AML-193 (cell line): Measurements from ENCODE around the gene TMEM123.

Experiments
- DNase-seq, 2 experiments: peaks; one replicate each; lab custom pipeline; 2025; lab: John Stamatoyannopoulos, UW

The TMEM123 gene

GRCh38 chr11:102426000-102426399 is 26.6 kb downstream of the TMEM123 start:
- no peak for DNase-seq

DNA sequence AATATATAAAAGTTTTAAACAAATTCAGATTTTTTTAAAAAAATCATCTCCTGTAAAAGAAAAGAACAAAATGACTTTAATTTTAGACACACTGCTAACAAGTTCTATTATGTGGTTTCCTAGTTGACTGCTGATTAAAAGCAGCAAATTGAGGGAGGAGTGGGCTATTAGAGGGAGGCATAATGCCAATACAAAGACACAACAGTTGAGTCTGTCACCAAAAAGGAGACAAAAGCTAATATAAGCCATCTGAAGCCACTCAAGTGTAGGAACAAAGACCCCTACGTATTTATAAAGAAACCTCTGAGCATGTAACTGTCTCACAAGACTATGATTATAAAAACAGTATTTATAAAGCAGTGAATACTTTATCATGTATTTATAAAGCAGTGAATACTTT is 28.6 kb downstream of the TMEM123 start:
- no peak for DNase-seq

- DNase-seq = no peak
Observed at GRCh38 chr11:102422817-102423712, 29.5 kb downstream of the TMEM123 start.

DNA sequence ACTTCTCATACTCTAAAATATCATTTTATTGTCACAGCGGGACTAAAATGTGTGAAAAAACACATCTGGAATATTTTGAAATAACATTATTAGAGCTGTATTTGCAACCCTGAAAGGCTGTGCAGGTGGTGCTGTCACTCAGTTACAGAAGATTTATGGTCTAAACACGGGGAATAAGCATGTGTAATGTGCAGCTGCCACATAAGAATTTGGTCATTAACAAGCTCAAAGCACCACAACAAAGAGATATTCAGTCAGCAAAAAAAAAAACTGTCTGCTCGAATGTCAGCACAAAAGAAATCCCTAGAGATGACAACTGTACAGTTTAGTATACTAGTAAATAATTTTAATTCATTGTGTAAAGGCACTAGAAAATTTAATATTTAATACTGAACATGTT is 31.3 kb downstream of the TMEM123 start:
- DNase-seq = no peak

GRCh38 chr11:102420547-102420946 is 32.0 kb downstream of the TMEM123 start:
- DNase-seq = no peak

- no peak for DNase-seq
Observed at GRCh38 chr11:102419181-102419580, 33.4 kb downstream of the TMEM123 start.

GRCh38 chr11:102416976-102417375 is 35.6 kb downstream of the TMEM123 start:
- DNase-seq = no peak

DNA sequence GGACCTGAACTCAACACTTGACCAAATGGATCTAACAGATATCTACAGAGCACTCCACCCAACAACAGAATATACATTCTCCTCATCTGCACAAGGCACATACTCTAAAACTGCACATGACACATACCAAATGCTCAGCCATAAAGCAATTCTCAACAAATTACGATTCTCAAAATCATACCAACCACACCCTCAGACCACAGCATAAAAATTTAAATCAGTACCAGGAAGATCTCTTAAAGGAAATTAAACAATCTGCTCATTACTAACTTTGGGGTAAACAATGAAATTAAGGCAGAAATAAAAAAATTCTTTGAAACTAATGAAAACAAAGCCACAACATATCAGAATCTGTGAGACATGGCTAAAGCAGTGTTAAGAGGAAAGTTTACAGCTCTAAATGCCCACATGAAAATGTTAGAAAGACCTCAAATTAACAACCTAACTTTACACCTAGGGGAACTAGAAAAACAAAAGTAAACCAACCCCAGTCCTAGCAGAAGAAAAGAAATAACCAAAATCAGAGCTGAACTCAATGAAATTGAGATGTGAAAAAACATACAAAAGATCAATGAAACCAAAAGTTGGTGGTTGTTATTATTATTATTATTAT is 37.2 kb downstream of the TMEM123 start:
- DNase-seq = no peak

- DNase-seq = no peak
Observed at GRCh38 chr11:102414559-102414958, 38.0 kb downstream of the TMEM123 start.

DNA sequence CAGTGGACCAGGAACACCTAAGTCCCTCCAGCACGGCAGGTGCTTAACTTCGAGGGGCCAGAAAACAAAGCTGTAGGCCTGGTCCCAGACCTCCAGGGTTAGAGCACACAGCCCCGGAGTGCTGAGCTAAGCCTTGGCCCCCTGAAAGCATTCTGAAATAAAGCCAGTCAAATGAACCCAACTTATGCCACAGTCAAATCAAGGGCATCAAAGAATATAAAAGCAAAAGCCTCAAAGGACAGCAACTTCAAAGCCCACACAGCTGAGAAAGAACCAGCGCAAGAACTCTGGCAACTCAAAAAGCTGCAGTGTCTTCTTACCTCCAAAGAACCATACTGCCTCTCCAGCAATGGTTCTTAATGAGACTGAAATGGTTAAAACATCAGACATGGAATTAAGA is 39.1 kb downstream of the TMEM123 start:
- DNase-seq = no peak

GRCh38 chr11:102411142-102411541 is 41.4 kb downstream of the TMEM123 start:
- no peak for DNase-seq

DNA sequence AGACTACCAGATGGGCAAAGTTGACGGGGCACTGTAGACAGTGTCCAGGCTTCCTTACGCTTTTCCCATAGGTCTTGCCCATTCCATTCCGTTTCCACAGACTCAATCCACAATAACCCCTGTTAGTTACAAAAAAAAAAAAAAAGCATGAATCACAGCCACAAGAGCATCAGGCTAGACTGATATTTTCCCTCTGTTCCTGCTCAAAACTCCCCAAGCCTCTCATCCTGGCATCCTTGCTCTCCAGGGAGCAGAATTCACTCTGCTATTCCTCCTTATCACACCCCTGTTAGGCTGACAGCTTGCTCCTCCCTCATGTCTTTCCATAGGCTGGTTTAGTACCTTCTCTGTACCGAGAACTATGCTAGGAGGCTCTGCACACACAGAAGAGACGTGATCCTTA is 42.2 kb downstream of the TMEM123 start:
- DNase-seq = no peak

GRCh38 chr11:102408339-102408738 is 44.2 kb downstream of the TMEM123 start:
- no peak for DNase-seq

GRCh38 chr11:102407901-102408300 is 44.7 kb downstream of the TMEM123 start:
- no peak for DNase-seq

DNA sequence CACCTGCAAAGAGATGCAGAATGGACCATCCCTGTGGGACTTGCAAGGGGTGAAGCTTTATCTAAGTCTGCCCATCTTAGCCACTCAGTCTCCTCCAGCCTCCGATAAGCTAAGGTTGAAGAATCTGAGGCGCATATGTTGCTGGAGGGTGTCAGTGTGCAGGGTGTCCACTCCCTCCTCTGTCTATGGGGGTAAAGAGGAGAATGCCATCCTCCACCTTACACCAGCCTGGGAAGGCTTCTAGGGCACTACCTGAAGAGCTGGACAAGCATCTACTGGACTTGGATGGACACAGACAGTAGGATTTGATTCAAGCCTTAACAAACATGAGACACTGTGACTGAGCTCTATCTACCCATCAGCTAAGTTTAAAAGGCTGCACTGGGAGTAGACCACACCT is 46.5 kb downstream of the TMEM123 start:
- no peak for DNase-seq

- DNase-seq = no peak
Observed at GRCh38 chr11:102405501-102405900, 47.1 kb downstream of the TMEM123 start.

DNA sequence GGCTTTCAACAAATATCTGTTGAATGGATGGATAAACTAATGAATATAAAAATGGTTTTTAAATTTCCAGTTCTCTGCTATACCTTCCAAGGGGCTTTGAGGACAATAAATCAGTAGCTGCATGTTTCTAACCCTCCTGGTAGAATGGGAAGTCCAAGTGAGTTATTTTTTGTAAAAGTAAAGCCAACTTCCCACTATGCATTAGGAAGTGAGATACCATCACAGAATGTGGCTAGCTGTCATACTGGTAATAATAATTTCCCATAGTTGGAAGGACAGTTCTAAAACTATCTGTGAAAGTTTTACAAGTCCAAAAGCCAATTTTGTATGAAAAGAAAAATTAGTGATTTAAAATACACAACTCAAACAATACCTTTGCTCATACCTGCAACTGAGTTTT is 50.0 kb downstream of the TMEM123 start:
- DNase-seq = no peak

- no peak for DNase-seq
Observed at GRCh38 chr11:102401905-102402304, 50.7 kb downstream of the TMEM123 start.

GRCh38 chr11:102400603-102401002 is 52.0 kb downstream of the TMEM123 start:
- no peak for DNase-seq

DNA sequence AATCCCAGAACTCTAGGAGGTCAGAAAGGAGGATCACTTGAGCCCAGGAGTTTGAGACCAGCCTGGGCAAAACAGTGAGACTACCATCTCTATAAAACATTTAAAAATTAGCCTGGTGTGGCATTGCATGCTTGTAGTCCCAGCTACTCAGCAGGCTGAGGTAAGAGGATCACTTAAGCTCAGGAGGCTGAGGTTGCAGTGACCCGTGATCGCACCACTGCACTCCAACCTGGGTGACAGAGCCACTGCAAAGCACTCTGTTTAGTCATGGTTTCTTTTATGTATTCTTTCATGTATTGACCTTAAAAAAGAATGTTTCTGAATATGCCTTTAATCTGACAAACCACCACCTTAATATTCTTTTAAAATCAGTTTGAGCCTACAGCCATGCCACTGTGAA is 53.4 kb downstream of the TMEM123 start:
- no peak for DNase-seq

- no peak for DNase-seq
Observed at GRCh38 chr11:102398297-102398696, 54.3 kb downstream of the TMEM123 start.

DNA sequence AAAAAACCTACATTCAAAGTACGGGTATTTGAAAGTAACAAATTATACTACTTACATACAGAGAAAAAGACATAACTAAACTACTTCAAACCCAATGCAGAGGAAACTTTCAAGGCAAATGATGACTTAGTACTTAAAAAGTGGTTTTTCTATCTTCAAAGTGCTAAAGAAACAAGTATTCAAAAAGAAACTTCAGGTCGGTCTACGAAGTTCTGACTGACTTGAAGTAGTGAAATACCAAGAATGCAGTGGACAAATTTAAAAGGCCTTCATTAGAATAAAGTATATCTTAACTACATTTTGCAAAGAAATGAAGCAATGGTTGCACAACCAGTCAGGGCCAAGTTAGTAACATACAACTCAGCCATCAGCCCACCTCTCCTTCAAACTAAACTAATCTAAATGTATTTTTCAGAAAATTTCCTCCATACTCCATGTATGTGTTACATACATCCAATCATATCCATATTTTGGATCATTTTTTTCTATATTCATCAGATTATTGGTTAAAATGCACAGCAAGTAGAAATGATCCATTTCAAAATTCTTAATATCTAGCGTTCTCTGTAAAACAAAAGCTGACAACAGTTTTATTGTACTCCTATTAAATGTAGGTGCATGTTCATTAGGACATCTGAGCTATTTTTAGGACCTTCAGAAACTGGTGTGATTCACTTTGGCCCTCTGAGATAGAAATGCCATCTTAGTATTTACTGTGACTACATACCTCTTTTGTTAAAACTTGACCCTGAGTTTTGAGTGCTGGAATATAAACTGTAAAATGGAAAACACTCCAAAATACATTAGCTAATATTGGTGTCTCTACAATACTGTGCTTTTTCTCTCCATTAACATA is 55.6 kb downstream of the TMEM123 start:
- no peak for DNase-seq
